Effector memory CD8-positive, alpha-beta T cell (primary cell): Measurements from ENCODE around the gene SRY.
"Not testable (repeated sequence)": the region's sequence is repeated elsewhere in the genome, so short reads cannot be mapped to it uniquely, and the experiment has no call there.

Experiments
- ATAC-seq: fragments of 150-1000 bp; cut with Tn5 transposase; replicated peaks from 2 replicates; pipeline ENCODE4 v1.10.0; 2021; ENCODE audit warnings: mild to moderate bottlenecking, moderate library complexity
- DNase-seq, 3 experiments: peaks; one replicate each; pipeline ENCODE4 v3.0.0; 2021
- H3K27ac Mint-ChIP-seq, 2 donors: one replicate each; pipeline ENCODE4 v1.8.0; 2022; ENCODE audit warnings: mild to moderate bottlenecking in 2 of 2, mixed read lengths in 2 of 2, moderate library complexity in 2 of 2
- H3K27me3 Mint-ChIP-seq, 2 donors: one replicate each; pipeline ENCODE4 v1.8.0; 2022; ENCODE audit warnings: mixed read lengths in 2 of 2
- H3K36me3 Mint-ChIP-seq: one replicate; pipeline ENCODE4 v1.8.0; 2022; ENCODE audit warnings: mild to moderate bottlenecking, moderate library complexity, mixed read lengths; ENCODE audit not compliant: insufficient read depth
- H3K4me1 Mint-ChIP-seq, 2 donors: one replicate each; pipeline ENCODE4 v1.8.0; 2022; ENCODE audit warnings: low read depth in 2 of 2, mixed read lengths in 2 of 2
- H3K4me3 Mint-ChIP-seq, 2 donors: one replicate each; pipeline ENCODE4 v1.8.0; 2022; ENCODE audit warnings: mild to moderate bottlenecking in 2 of 2, mixed read lengths in 2 of 2, moderate library complexity in 2 of 2
- H3K9me3 Mint-ChIP-seq, 2 donors: one replicate each; pipeline ENCODE4 v1.8.0; 2022; ENCODE audit warnings: mixed read lengths in 2 of 2
- total RNA-seq, 9 experiments: gene quantifications; one replicate each; lab custom pipeline; 2026; lab: John Stamatoyannopoulos, UW

Gene SRY
- 0 reads per million in 9 experiments for total RNA-seq

DNA sequence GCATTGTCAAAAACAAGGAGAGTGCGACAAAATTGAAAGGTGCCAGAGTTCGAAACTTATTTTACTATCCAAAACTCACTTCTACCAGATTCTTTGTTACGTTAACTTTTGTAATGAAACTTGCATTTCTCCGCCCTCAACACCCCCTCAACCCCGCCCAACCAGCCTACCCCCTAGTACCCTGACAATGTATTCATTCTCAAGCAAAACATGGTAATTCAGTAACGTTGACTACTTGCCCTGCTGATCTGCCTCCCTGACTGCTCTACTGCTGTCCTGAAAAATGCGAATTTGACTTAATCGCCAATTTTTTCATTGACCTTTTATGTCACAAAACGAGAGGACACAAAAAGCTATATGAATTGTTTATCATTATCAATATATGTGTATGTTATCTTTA lies at the start of gene SRY:
Gene SRY, minus strand, starts transcription at position 83 of the 400 bp plus-strand sequence. Its CDS starts 79 bp downstream, at position 4.
- peaks cover 0 to 3% of the 10 kb centered on the region in 2 donors for H3K4me1 Mint-ChIP-seq
- no peaks in the 10 kb centered on the region for H3K36me3 Mint-ChIP-seq
- no peak within 1 kb of the TSS for H3K27ac Mint-ChIP-seq

DNA sequence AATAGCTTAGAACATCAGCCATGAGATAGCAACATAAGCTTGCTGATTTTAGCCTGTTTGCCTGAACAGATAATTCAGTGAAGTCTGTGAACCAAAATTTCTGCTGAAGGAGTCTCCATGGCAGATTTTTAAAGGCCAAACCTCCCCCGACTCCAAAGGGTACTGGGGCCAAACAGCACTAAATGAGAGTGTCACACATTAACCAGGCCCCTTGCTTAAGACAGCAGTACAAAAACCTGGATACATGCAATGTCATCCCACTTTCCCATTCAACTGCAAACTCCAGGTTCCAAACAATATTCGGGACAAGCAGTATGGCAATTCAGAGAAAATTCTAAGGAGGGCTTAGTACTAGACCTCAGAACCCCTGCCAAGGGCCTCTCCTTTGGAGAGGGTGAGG lies 49.6 kb upstream of the SRY start:
- no peak for ATAC-seq
- no peak overlapping the region for H3K27ac Mint-ChIP-seq
- H3K27me3 Mint-ChIP-seq = peaks cover 19 to 22% of the 10 kb centered on the region in 2 donors
- no peak for DNase-seq
- H3K9me3 Mint-ChIP-seq = peaks cover 0 to 2% of the 10 kb centered on the region in 2 donors
- H3K4me1 Mint-ChIP-seq = peaks cover 0 to 10% of the 10 kb centered on the region in 2 donors
- peaks cover 10% of the 10 kb centered on the region for H3K36me3 Mint-ChIP-seq
- no peak overlapping the region for H3K4me3 Mint-ChIP-seq

More for the DNA sequence above, at the start of gene SRY:
- ATAC-seq = no peak
- no peak for DNase-seq
- no peak within 1 kb of the TSS for H3K4me3 Mint-ChIP-seq
- no peaks in the 10 kb centered on the region for H3K9me3 Mint-ChIP-seq
- H3K27me3 Mint-ChIP-seq = peaks cover 34 to 70% of the 10 kb centered on the region in 2 donors

DNA sequence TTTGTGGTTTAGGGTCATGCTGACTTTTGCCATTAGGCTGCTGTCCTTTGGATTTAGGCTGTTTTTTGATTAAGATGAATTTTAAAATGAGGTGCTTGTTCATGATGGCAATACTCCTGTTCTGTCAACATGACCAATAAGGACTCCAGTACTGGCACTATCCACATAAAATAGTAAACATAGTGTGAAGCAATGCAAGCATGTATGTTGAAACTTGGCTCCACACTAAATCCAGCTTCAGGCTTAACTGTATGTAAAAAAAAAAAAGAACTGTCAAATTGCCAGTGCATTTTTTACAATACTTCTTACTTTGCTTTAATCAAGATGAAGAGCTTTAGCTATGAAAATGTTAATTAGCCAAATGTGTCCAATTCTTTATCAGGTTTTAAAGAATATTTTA lies 47.7 kb upstream of the SRY start:
- Mint-ChIP-seq H3K27me3 (peaks cover 36 to 38% of the 10 kb centered on the region in 2 donors), H3K4me1 (no peaks in the 10 kb centered on the region), H3K27ac (no peak overlapping the region), H3K9me3 (peaks cover 0 to 2% of the 10 kb centered on the region in 2 donors), H3K4me3 (no peak overlapping the region), H3K36me3 (peaks cover 4% of the 10 kb centered on the region)
- no peak for DNase-seq
- ATAC-seq = no peak

DNA sequence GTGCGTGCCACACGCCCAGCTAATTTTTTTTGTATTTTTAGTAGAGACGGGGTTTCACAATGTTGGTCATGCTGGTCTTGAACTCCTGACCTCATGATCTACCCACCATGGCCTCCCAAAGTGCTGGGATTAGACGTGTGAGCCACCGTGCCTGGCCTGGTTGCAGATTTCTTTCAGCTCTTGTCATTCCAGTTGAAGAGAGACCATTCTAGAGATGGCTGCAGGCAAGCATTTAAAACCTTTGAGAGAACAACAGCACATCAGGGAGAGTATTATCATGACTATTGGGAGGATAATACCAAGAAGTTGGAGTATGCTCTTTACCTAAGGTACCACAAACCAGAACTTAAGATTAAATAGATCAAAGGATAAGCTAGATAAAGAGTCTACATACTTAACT lies 41.0 kb upstream of the SRY start:
- Mint-ChIP-seq H3K36me3 (no peaks in the 10 kb centered on the region), H3K27ac (no peak overlapping the region), H3K9me3 (no peaks in the 10 kb centered on the region), H3K4me3 (no peak overlapping the region), H3K4me1 (no peaks in the 10 kb centered on the region), H3K27me3 (peaks cover 28 to 78% of the 10 kb centered on the region in 2 donors)
- ATAC-seq = no peak
- DNase-seq = no peak

DNA sequence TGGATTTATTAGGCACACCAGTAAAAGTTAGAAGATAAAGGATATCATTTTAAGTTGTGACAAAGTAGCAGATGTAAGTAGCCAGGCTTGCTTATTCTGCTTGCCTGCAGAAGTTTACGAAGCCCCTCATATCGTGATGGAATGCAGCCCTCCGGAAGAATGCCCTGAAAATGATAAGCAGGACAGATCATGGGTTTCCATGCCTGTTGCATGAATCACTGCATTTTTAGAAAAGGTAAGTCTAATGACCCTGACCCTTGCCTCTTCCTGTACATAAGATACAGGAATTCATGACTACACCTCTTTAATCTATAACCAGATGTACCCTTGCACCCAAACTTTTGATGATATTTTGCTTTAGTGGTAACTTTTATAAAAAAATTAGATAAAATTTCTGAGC lies 37.0 kb upstream of the SRY start:
- Mint-ChIP-seq H3K4me3 (no peak overlapping the region), H3K36me3 (no peaks in the 10 kb centered on the region), H3K4me1 (no peaks in the 10 kb centered on the region), H3K27me3 (peaks cover 17 to 65% of the 10 kb centered on the region in 2 donors), H3K9me3 (no peaks in the 10 kb centered on the region), H3K27ac (no peak overlapping the region)
- DNase-seq = no peak
- no peak for ATAC-seq

DNA sequence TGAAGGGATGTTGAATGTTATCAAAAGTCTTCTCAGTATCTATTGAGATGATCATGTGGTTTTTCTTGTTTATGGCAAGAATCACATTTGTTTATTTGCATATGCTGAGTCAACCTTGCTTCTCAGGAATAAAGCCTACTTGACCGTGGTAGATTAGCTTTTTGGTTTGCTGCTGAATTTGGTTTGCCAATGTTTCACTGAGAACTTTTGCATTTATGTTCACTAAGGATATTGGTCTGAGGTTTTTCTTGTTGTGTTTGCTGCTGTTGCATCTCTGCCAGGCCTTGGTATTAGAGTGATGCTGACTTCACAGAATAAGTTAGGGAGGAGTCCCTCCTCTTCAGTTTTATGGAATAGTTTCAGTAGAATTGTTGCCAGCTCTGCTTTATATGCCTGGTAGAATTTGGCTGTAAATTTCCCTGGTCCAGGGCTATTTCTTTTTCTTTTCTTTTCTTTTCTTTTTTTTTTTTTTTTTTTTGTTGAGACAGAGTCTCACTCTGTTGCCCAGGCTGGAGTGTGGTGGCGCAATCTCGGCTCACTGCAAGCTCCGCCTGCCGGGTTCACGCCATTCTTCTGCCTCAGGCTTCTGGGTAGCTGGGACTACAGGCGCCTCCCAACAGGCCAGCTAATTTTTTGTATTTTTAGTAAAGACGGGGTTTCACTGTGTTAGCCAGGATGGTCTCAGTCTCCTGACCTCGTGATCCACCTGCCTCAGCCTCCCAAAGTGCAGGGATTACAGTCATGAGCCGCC lies 29.8 kb upstream of the SRY start:
- ATAC-seq, H3K9me3 Mint-ChIP-seq, H3K36me3 Mint-ChIP-seq, H3K4me1 Mint-ChIP-seq, H3K4me3 Mint-ChIP-seq, DNase-seq, H3K27ac Mint-ChIP-seq: not testable (repeated sequence)
- peaks cover 20 to 57% of the 10 kb centered on the region in 2 donors for H3K27me3 Mint-ChIP-seq

DNA sequence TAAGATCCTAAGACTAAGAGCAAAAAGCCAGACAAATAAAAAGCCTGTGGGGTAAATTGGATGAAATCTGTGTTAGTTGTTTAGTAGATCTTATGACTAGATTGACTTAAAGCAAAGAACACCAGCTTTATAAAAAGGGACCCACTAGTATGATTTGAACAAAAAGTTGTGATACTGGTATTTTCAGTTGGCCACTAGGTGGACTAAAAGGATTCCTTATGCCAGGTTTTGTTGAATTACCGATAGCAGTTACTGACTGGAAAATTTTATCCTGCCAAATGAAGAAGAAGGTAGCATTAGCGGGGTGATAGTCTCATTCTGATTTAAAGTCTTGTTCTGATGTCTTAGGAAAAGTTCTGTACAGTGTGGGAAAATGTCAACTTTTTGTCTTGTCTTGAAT lies 12.8 kb upstream of the SRY start:
- peaks cover 27 to 28% of the 10 kb centered on the region in 2 donors for H3K27me3 Mint-ChIP-seq
- H3K27ac Mint-ChIP-seq = no peak overlapping the region
- DNase-seq = no peak
- H3K4me1 Mint-ChIP-seq = peaks cover 0 to 2% of the 10 kb centered on the region in 2 donors
- H3K4me3 Mint-ChIP-seq = no peak overlapping the region
- H3K9me3 Mint-ChIP-seq = no peaks in the 10 kb centered on the region
- H3K36me3 Mint-ChIP-seq = no peaks in the 10 kb centered on the region
- no peak for ATAC-seq

DNA sequence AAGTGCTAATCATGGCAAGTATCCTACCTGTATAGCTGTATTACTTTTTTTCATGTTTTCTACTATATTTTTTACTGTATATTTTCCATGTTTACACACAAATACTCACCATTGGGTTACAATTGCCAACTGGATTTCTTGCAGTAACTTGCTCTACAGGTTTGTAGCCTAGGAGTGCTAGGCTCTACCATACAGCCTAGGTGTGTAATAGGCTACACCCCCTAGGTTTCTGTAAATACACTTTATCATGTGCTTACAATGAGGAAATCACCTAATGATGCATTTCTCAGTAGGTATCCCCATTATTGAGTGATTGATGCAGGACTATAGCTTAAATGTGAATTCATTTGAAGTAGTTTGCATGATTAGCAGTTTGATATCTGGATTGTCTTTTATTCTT lies 10.5 kb upstream of the SRY start:
- Mint-ChIP-seq H3K27me3 (peaks cover 13 to 21% of the 10 kb centered on the region in 2 donors), H3K27ac (no peak overlapping the region), H3K9me3 (no peaks in the 10 kb centered on the region), H3K36me3 (no peaks in the 10 kb centered on the region), H3K4me3 (no peak overlapping the region), H3K4me1 (peaks cover 0 to 2% of the 10 kb centered on the region in 2 donors)
- ATAC-seq (no peak), DNase-seq (no peak)

DNA sequence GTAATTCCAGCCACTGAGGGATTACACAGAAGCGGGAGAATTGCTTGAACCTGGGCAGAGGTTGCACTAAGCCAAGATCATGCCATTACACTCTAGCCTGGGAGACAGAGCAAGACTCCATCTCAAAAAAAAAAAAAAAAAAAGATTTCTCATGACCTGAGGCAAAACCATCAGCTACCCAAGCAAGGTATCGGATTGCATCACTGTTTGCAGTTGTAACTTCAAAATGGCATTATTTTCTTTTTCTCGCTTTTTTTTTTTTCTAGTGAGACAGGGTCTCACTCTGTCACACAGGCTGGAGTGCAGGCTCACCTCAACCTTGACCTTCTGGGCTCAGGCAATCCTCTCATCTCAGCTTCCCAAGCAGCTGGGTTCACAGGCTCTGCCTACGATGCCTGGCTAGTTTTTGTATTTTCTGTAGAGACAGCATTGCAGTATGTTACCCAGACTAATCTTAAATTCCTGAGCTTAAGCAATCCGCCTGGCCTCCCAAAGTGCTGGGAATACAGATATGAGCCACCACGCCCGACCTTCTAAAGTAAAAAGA lies 9.6 kb upstream of the SRY start:
- DNase-seq = no peak
- ATAC-seq = no peak
- Mint-ChIP-seq H3K27ac (no peak overlapping the region), H3K27me3 (peaks cover 13 to 27% of the 10 kb centered on the region in 2 donors), H3K36me3 (no peaks in the 10 kb centered on the region), H3K9me3 (no peaks in the 10 kb centered on the region), H3K4me1 (no peaks in the 10 kb centered on the region), H3K4me3 (no peak overlapping the region)

DNA sequence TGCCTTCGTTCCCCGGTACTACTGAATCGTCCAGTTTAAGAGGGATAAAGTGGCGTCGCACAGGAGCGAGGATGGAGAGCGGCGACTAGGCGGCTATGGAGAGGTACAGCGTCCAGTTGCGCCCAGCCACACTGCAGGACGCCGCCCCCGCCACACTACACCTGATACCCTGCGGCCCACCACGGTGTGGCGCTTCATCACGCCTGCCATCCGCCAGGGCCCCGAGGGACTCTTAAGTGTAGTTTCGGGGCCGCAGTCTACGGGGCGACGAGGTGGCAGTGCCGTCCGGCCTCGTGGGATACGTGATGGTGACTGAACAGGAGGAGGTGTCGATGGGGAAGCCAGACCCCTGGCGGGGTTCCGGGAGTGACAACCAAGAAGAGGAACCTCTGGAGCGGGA lies 2.3 kb upstream of the SRY start:
- H3K27ac Mint-ChIP-seq = no peak overlapping the region

DNA sequence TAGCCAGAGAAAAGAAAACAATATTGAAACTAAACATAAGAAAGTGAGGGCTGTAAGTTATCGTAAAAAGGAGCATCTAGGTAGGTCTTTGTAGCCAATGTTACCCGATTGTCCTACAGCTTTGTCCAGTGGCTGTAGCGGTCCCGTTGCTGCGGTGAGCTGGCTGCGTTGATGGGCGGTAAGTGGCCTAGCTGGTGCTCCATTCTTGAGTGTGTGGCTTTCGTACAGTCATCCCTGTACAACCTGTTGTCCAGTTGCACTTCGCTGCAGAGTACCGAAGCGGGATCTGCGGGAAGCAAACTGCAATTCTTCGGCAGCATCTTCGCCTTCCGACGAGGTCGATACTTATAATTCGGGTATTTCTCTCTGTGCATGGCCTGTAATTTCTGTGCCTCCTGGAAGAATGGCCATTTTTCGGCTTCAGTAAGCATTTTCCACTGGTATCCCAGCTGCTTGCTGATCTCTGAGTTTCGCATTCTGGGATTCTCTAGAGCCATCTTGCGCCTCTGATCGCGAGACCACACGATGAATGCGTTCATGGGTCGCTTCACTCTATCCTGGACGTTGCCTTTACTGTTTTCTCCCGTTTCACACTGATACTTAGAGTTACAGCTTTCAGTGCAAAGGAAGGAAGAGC lies 488 bp downstream of the SRY start:
- Mint-ChIP-seq H3K27ac (no peak overlapping the region), H3K9me3 (no peaks in the 10 kb centered on the region), H3K4me1 (peaks cover 0 to 3% of the 10 kb centered on the region in 2 donors), H3K27me3 (peaks cover 34 to 67% of the 10 kb centered on the region in 2 donors), H3K4me3 (no peak overlapping the region), H3K36me3 (no peaks in the 10 kb centered on the region)
- no peak for DNase-seq
- no peak for ATAC-seq

More for the DNA sequence above, 2.3 kb upstream of the SRY start:
- Mint-ChIP-seq H3K9me3 (no peaks in the 10 kb centered on the region), H3K27me3 (peaks cover 34 to 69% of the 10 kb centered on the region in 2 donors), H3K4me3 (no peak overlapping the region), H3K36me3 (no peaks in the 10 kb centered on the region), H3K4me1 (peaks cover 0 to 3% of the 10 kb centered on the region in 2 donors)
- DNase-seq (no peak), ATAC-seq (no peak)
